Amygdala (tissue), 56 donors: ENCODE measurements around the gene NBL1.
A peak's percentile ranks its signal among the peaks of the same experiment; 100 is the strongest.

Experiments used
- DNase-seq, 56 donors: peaks; one replicate each; lab custom pipeline; 2025; lab: John Stamatoyannopoulos, UW

NBL1 gene

GRCh38 chr1:19664453-19665185, 20.5 kb downstream of the NBL1 start, which contains the start of gene HTR6:
Gene HTR6 (plus strand): TSS chr1:19664875. CDS start chr1:19665754, 879 bp downstream.
- DNase-seq, result peak in 1 of 56 donors; percentile 22

GRCh38 chr1:19665186-19665495, 21.0 kb downstream of the NBL1 start:
- no peak for DNase-seq

- no peak for DNase-seq
These were observed 21.7 kb downstream of the NBL1 start for GRCh38 chr1:19665496-19666465.

- no peak for DNase-seq
These were observed 24.8 kb downstream of the NBL1 start for GRCh38 chr1:19668888-19669287.

GRCh38 chr1:19670787-19671186, 26.7 kb downstream of the NBL1 start:
- no peak for DNase-seq

GRCh38 chr1:19672237-19672636, 28.1 kb downstream of the NBL1 start:
- peak in 3 of 56 donors; percentile 8 to 53 (median 14) for DNase-seq

- DNase-seq, result no peak
These were observed 31.7 kb downstream of the NBL1 start for GRCh38 chr1:19675797-19676196.

- no peak for DNase-seq
These were observed 32.4 kb downstream of the NBL1 start for GRCh38 chr1:19676438-19676922.

GRCh38 chr1:19678493-19678892, 34.4 kb downstream of the NBL1 start:
- no peak for DNase-seq

- DNase-seq, result no peak
These were observed 34.9 kb downstream of the NBL1 start for GRCh38 chr1:19678931-19679453.

- no peak for DNase-seq
These were observed 35.6 kb downstream of the NBL1 start for GRCh38 chr1:19679691-19680090.

- DNase-seq, result no peak
These were observed 36.5 kb downstream of the NBL1 start for GRCh38 chr1:19680644-19681043.

GRCh38 chr1:19682257-19682656, 38.1 kb downstream of the NBL1 start:
- no peak for DNase-seq

- no peak for DNase-seq
These were observed 38.8 kb downstream of the NBL1 start for GRCh38 chr1:19682901-19683300.

GRCh38 chr1:19683351-19683750, 39.2 kb downstream of the NBL1 start:
- DNase-seq, result no peak

- no peak for DNase-seq
These were observed 40.6 kb downstream of the NBL1 start for GRCh38 chr1:19684677-19685076.

- no peak for DNase-seq
These were observed 41.9 kb downstream of the NBL1 start for GRCh38 chr1:19685994-19686393.

- no peak for DNase-seq
These were observed 43.3 kb downstream of the NBL1 start for GRCh38 chr1:19687414-19687813.

- DNase-seq, result no peak
These were observed 44.1 kb downstream of the NBL1 start for GRCh38 chr1:19688041-19688842.

GRCh38 chr1:19689085-19689757, 45.1 kb downstream of the NBL1 start:
- DNase-seq, result peak in 1 of 56 donors; percentile 9
